Fibroblast of upper back skin (primary cell): Measurements from ENCODE around the gene KCNK5.
A peak's percentile ranks its signal among the peaks of the same experiment; 100 is the strongest.

Experiments
- DNase-seq: peaks from one replicate; pipeline ENCODE4 v3.0.0-alpha.2; 2013

The KCNK5 gene

DNA sequence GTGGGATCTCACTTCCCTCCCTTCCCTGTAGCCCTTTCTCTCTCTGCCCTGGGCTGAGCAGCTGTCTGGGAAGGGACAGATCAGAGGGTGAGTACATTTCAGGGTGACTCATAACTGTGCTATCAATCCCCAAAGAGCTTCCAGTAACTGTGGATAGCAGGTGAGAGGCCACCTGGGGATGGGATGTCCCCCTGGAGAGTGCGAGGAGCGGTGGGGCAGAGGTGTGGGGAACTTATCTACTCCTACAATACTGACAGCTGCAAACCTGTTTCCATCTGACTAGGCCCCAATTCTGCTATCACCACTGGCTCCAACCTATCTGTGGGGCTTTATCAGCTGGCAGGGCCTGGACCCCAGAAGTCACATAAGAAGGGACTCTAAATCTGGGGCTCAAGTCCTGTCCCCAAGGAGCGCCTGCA, 32.6 kb downstream of the KCNK5 start:
- DNase-seq = no peak

DNA sequence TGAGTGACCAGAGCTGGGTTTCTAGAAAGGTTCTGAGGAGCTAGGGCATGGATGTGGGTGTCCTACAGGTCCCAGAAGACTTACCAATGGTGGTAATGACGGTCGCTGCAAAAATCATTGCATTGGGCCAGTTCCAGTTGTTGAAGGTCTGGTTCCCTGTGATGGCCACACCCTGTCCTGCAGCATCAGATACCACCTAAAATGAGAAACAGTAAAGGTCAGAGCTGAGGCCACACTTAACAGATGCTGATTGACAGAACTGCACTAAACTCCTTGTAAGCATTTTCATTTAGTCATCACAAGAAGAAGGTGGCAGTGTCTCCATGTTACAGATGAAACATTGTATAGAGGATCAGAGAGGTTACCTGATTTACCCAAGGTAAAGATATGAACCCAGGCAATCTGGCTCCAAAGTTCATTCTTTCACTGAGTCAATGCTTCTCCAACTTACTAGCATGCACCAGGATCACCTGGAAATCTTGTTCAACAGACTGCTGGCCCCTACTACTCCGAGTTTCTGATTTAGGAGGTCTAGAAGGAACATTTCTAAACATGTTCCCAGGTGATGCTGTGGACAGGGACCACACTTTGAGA, 33.4 kb downstream of the KCNK5 start:
- DNase-seq = no peak

DNA sequence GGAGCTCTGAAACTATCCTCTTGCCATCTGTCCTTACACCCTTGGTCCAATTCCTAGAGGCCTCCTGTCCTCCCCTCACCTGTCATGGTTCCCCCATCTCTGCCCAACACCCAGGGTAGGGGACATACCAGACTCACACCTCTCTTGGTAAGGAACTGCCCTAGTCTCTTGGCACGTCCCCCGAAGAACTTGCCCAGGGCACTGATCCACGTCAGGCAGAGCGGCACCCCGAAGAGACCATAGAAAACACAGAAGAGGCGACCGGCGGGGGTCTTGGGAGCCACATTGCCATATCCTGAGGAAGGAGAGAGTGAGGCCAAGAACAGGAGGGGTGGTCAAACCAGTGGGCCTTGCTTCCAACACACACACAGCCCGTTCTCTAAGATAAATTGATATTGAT, 34.8 kb downstream of the KCNK5 start:
- DNase-seq = no peak

DNA sequence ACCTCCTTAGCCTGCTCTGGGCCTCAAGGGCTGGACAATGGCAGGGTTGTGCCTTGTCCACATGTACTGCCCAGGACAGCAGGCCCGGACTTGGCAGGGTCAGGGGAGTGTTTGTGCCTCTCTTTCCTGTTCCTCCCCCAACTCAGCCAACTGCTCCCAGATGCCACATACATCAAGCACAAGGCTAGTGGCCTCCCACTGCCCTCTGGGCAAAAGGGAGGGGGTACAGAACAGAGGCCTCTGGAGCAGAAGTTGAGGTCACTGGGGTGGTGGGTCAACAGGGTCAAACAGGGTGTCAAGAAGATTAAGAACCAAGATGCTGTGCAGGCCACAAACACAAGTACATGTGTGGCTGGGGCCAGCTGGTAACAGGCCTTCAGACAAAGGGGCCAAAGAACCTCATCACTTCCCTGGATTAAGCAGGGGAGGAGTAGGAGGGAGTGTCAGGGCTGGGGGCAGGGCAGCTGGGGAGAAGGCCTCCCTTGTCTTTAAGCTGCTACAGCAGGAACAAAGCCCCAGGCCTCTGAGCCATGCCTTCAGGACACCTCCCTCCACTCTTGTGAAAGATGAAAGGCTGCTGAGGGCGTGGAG, 36.0 kb downstream of the KCNK5 start:
- no peak for DNase-seq

DNA sequence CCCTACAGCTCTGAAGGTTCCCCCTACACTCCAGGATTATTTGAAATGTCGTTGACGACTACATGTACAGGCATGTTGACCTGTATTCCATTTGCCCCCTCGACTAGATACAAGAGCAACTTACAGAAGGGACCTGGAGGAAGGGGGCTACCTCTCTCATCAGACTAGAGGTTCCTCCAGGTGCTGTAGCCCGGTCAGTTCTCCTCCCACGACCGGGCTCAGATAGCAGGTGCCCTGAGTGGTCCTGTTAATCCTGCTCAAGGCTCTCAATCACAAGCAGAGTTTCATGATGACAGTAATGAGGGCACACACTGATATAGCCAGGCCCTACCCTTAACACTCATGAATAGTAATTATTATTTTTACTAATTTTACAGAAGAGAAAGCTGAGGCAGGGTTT, 36.5 kb downstream of the KCNK5 start:
- no peak for DNase-seq

DNA sequence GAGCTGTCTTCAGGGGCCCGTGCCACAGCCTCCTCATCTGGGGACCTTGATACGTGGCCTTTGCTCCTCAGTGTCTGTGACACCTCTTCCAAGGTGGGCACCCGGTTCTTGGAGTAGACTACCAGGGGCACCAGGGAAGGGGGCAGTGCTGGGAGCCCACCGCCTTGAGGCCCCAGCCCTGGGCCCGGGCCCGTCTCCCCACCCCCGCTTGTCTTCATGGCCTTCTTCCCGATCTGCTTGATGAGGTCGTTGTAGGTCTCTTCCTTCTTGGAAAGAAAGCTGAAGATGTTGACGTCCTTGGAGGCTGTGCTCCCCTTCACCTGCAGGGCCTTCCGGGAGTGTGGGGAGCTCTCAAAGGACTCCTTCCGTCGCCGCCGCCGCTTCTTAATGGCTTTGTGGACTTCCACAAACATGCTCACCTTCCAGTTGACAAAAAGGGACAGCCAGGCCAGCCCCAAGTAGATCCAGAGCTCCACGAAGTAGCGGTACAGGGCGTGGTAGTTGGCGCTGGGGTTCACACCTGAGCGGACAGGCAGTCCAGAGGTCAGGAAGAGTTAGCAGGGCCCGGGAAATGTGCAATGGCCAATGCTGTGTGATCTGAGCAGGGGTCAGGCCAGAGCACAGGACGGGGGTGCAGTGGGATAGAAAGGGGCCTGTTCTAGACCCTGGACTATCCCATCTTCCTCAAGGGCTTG, 37.9 kb downstream of the KCNK5 start:
- no peak for DNase-seq

DNA sequence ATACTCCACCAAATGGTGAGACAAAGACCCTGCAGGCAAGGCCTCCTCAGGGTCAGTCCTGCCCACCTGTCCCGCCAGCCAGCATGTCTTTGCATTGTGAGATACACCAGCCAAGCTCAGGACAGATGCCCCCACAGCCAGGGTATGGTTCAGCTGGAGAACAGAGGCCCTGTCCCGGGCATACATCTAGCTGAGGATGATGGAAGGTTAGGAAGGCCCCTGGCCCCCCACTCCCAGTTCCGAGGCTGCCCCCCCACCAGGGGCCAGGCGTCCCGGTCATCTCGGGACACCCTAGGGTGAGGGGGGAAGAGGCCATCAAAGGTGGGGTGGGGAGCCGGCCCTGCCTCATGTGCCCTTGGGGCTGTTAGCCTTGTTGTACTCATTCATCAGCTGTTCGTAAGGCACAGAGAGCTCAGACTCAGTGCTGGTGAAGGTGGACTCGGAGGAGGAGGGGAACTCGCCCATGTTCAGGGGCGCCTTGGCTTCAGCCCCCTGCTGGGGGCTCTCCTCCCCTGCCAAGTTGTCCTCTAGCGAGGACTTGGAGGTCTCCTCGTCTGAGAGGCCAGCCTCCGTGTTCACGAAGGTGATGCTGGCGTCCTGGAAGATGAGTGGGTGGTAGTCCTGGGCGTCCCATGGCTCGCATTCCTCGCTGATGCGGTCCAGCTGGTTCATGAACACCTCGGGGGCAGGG, 38.6 kb downstream of the KCNK5 start:
- DNase-seq = no peak

DNA sequence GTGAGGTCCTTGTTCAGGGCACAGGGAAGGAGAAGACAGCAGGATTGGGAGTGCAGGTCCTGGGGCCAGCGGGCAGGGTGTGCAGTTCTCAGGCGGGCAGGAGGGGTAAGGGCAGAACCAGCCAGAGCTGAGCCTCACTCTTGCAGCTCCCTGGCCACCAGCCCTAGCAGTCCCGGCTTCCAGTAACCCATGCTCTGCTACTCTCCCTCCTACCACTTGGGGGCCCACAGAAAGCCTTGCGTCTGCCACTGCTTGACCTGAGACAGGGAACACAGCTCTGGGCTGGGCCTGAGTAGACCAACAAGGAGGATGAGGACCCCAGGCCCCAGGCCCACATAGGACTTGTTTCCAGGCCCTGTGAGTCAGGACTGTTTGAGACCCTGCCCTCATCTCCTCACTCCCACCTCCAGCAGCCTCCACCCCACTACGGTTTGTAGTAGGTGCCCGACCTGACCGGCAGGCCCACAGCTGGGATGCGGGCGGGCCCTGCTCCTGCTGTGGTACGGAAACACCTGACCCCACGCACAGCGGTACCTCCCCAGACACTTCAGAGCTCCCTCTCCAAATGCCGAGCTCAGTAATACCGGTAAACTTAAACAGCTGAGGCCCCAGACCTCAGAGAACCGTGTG, 39.2 kb downstream of the KCNK5 start:
- peak; percentile 2 for DNase-seq

DNA sequence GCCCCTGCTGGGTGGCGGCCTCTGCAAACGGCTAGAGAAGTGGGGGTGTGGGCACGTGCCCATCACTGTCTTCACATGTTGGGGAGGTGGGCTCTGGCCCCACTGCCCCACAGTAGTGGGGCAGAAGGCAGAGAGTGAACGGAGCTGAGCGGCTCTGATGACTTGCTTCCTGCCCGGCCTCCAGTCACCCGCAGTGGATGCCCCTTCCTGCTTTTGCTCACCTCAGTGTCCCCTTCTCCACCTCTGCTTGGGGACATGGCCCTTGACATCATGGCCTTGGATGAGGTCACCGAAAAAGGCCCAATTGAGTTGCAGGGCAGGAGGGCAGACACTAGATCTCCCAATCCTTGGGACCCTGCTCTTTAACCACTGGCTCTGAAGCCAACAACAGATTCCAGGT, 40.1 kb downstream of the KCNK5 start:
- no peak for DNase-seq

DNA sequence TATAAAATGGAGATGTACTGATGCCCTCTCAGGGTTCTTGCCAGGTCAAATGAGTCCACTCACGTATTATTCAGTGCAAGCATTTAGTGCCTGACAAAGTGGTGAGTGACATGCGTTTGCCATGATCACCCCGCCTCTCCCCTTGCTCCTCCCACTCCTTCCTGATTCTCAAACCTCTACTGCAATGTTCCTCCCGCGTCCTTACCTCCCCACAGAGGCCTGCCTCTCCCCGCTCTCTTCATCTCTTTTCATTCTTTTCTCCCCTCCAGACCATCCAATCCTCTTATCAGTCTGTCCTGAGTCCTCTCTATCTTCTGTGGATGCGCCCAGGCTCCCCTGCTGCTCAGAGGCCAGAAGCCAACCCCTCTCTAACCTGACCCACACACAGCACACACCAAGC, 40.7 kb downstream of the KCNK5 start:
- DNase-seq = no peak

DNA sequence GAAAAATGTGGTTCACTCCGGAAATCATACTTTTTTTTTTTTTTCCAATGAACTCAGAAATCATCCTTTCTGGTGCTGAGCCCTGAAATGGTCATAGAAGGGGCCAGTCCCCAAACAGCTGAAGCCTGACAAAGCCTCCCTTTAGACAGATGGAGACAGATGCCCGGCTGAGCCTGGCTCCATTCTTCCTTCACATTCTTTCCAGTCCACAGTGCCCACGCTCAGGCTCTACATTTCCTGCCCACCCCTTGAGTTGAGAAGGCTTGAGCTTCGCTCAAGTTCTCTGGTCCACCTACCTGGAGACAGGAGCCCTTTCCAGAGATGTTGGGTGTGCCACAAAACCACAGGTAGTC, 41.2 kb downstream of the KCNK5 start:
- no peak for DNase-seq

DNA sequence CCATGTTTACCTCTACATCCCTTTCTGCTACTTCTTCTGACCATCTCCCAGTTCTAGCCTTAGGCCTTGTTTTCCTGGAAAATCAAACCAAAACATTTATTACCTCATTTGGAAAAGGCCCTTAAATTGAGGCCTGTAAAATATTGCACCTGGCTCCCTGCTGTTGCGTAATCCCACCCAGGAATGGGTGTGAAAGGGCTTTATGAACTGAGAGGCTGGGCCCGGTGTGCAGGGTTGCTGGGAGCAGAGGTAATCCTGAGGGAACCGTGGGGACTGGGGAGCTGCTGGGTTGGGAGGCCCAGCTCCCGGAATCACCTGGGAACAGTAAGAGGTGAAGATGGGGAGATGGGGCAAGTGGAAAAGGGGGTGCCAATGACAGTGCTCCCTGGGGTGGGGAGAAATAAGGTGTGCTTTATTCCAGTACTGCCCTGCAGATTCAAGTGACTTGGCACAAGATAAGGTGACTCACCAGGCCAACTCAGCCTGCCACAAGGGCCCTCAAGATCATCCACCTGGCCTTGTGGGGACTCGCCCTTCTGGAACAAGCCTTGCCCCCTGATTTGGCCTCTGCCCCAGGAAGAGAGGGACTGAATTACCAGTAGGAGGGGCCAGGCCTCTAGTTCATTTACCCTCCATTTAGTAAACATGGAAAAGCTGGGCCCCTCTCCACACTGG, 44.2 kb downstream of the KCNK5 start:
- no peak for DNase-seq

DNA sequence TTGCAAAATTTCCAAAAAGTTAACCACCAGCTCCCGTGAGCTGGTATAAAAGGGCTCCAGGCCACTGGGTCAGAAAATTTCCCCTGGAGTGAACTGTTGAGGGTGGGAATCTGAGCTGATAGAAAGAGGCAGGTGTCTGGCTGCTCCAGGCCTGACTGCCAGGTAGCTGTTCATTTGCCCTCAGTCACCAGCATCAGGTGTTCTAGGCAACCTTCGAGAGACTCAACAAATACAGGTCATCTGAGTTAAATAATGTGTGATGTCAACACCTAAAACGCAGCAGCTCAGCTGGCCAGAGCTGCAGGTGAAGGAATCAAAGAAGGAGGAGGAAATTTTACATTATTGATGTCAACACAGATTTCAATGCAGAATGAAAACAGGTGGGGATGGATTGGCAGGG, 46.7 kb downstream of the KCNK5 start:
- no peak for DNase-seq

DNA sequence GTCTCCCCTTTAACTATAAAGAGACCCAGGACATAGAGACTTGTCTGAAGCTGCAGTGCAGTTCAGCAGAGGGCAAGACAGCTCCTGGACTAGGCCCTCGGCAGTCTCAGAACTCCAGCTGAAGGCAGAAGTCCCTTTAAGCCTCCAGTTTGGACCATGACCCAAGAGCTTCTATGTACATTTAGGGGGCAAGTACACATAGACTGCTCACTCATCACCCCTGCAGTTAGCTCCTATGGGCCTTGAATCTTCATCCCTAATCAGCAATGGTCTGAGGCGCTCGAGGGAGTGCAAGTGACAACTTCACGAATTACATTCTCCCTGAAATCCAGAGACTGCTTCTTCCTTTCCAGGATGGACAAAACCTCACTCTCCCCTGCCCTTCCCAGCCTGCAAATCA, 47.4 kb downstream of the KCNK5 start:
- no peak for DNase-seq

DNA sequence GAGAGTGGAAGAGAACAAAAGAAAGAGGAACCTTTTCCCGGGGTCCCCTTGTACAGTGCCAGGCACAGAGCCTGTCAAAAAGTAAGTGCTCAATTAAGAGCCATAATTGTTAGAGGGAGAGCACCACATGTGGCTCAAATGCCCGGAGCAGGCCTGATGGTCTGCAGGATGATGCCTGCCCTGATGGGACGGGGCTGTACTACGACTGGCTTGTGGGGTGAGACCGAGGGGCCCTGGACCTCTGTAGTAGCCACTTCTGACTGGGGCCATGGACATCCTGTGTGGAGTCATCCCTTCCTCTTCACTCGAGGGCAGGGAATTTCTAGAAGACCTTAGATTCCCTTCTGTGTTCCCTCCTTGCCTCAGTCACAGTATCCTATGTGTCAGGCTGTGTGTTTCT, 47.9 kb downstream of the KCNK5 start:
- no peak for DNase-seq

DNA sequence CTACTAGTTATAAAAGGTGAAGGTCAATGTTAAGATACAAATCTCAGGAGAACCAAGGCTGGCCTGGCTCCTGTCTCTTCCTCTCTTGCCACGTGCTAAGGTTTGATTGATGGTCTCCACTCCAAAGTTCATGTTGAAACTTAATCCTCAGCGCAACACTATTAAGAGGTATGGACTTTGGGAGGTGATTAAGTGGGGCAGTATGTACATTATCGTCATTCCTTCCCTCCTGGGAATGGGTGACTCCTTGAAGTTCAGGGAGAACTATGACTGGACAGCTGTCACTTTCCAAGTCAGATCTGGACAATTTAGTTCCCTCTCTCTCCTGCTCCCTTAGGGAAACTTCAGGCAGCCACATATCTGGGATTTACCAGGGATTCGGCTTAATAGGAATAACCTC, 50.5 kb downstream of the KCNK5 start:
- DNase-seq = no peak

DNA sequence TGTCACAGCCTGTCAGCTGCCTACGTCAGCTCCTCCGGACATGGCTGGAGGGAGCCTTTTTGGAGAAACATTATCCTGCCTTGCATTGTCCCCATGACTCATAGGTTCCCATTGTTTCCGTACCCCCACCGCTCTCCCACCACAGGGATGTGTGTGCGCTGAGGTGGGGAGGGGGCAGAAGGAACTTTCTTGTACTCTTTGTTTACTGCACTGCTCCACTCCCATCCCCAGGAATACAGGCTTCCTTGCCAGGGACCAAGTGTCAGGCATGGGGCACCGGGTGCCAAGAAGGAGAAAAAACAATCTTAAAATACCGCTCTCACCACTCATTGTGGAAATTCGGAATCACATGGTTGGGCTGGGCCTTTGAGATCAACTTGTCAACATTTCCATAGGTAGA, 51.0 kb downstream of the KCNK5 start:
- DNase-seq = no peak

DNA sequence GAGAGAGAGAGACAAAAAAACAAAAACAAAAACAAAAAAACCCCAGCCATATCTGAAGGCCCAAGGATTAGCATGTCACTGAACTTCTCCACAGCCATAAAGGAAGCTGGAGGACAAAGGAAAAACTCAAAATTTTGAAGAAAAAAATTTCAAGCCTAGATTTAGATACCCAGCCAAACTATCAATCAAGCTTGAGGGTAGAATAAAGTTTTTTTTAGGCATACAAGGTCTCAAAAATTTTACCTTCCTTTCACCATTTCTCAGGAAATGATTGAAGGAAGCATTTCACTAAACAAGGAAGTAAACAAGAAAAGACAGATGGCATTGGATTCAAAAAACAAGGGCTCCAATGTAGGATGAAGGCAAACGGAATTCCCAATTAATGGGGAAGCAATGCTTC, 52.1 kb downstream of the KCNK5 start:
- DNase-seq = no peak

DNA sequence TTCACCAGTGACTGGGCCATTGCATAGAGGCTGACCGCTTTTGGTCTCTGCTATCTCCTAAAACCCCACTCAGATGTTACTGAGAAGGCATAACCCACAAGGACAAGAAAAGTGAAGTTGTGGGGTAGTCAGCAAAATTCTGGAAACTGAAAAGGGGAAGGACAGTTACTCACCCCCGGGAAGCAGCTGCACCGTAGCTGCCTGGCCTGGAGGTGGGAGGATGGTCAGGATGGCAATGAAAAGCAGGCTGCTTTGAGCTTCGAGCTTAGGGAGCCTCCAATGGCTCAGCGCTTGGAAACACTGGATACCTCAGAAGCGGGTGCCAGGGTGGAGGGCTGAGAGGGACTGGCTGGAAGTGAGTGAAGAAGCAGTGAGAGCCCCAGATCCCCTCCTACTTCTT, 56.0 kb downstream of the KCNK5 start:
- DNase-seq = no peak

DNA sequence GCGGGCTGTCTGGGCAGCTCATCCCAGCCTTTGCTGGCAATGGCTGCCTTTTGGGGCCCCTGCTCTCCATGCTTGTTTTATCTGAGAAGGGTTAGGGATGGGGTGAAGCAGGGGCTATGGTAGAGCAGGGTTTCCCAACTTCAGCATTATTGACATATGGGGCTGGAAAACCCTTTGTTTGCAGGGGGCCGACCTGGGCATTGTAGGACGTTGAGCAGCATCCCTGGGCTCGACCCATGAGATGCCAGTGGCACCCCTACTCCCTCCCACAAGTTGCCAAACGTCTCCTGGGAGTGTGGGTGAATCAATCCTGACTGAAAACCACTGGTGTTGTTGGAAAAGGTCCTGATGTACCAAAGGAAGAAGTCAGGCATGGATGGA, 56.9 kb downstream of the KCNK5 start:
- no peak for DNase-seq

DNA sequence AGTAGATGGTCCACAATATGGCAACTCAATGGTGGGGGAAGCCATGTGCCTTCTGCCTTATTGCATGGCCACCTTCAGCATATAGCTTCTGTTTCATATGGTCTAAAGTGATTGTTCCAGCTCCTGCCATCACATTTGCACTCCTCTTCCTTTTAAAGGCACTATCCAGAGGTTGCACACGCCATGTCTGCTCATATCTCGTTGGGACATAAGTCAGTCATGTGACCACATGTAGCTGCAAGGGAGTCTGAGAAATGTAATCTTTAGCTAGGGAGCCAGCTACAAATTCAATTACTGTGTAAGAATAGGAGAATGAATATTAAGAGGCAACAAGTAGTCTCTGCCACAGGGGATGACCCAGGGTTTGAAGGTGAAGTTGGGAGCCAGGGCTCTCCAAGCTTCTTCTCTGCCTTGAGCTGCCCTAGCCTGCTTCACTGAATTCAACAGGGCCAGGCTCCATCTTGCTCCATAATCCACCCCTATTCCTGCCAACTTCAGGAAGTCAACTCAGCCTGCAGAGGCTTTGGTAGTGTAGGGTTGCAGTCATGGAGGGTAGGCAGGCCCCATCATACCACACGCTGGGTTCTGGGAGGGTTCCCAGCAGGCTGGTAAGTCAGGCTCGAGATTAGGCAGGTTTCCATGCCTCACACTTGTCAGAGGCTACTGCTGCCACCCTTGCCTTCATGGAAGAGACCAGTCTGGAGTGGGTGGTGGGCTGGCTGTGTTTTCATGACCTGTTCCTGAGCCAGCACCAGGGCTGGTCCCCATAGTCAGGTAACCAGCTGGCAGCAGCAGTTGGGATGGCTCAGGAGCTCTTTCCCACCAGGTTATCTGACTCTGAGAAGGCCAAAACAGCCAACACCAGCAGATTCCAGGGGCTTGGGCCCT, 57.5 kb downstream of the KCNK5 start:
- no peak for DNase-seq

DNA sequence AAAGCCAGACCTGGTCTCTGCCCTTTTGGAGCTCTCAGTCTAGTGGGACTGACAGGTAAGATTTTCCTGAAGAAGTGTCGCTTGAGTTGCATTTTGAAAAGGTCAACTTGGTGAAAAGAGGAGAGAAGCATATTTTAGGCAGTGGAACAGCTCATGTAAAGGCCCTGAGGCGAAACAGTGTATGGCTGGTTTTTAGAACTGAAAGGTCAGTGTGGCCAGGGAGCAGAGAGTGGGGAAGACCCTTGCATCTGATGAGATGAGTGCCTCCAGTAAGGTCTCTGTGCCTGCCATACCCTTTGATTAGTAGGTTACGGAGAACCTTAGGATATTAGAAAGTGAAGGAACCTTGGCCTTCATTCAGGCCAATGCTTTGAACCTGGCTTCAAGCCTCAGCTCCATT, 58.4 kb downstream of the KCNK5 start:
- no peak for DNase-seq
